Panc1 (cell line): ENCODE results near the gene RBMS3. TPM values are rescaled to one million over a fixed set of nuclear protein-coding genes. Genes with fewer than 3 reads are reported as not detected.

Experiments used
- ATAC-seq: fragments of 200-7000 bp; cut with Tn5 transposase; 2 replicates; pipeline ENCODE4 v1.9.1; 2020; ENCODE audit warnings: mild to moderate bottlenecking, moderate library complexity
- BruUV-seq: library from RNA; stranded (reverse); fragments of 400-500 nt; replicated peaks from 2 replicates; lab custom pipeline; 2021; lab: Mats Ljungman, UMichigan
- CTCF ChIA-PET: fragments of 300-600 bp; sonication (Branson Sonifier 250); formaldehyde crosslinking; loops from one replicate; lab custom pipeline; 2022; ENCODE audit warnings: antibody characterized with exemption; lab: Charles Lee
- POLR2A ChIA-PET: fragments of 300-600 bp; sonication (Branson Sonifier 250); formaldehyde crosslinking; loops from one replicate; lab custom pipeline; 2022; ENCODE audit warnings: antibody characterized with exemption; lab: Charles Lee
- DNase-seq: peaks from one replicate; pipeline ENCODE4 v3.0.0-alpha.2; 2010; ENCODE audit warnings: low read depth, low spot score
- H3K27ac ChIP-seq: 2 replicates; pipeline ENCODE4 v1.5.1; 2011; ENCODE audit warnings: mild to moderate bottlenecking, low read length, inconsistent platforms
- H3K27me3 ChIP-seq: fragments of 200-500 bp; sonication (Bioruptor generic); 2 replicates; pipeline ENCODE4 v1.6.0; 2014; ENCODE audit warnings: low read length, inconsistent platforms; ENCODE audit not compliant: control insufficient read depth, insufficient read depth
- H3K36me3 ChIP-seq: fragments of 200-500 bp; sonication (Bioruptor generic); 2 replicates; pipeline ENCODE4 v1.5.1; 2014; ENCODE audit warnings: inconsistent platforms, mild to moderate bottlenecking, low read length, moderate library complexity; ENCODE audit not compliant: control insufficient read depth, insufficient read depth
- H3K4me1 ChIP-seq: 2 replicates; pipeline ENCODE4 v1.5.1; 2011; ENCODE audit warnings: inconsistent platforms, mild to moderate bottlenecking, low read length, moderate library complexity; ENCODE audit not compliant: control insufficient read depth, insufficient read depth
- H3K4me3 ChIP-seq, 2 experiments: 2 replicates each; pipeline ENCODE4 v1.5.1; 2011 to 2012; ENCODE audit warnings: low read depth in 2 of 2, low read length in 2 of 2, mild to moderate bottlenecking in 2 of 2, inconsistent platforms in 1 of 2, moderate library complexity in 1 of 2
- H3K9me3 ChIP-seq: fragments of 200-500 bp; sonication (Bioruptor generic); 2 replicates; pipeline ENCODE4 v1.5.1; 2014; ENCODE audit warnings: low read depth, mild to moderate bottlenecking, inconsistent platforms, low read length, moderate library complexity; ENCODE audit not compliant: control insufficient read depth, insufficient read depth
- POLR2AphosphoS5 ChIP-seq: IDR thresholded peaks from 2 replicates; pipeline ENCODE4 v1.6.1; 2012; ENCODE audit warnings: mild to moderate bottlenecking, low read depth, low read length, moderate library complexity
- REST ChIP-seq, 2 experiments: IDR thresholded peaks; 2 replicates each; pipeline ENCODE4 v1.6.1; 2011 to 2012; ENCODE audit warnings: low read depth in 2 of 2, control low read depth in 1 of 2, low read length in 1 of 2, mild to moderate bottlenecking in 1 of 2, moderate library complexity in 1 of 2; ENCODE audit not compliant: insufficient read depth in 1 of 2
- SIN3A ChIP-seq: IDR thresholded peaks from 2 replicates; pipeline ENCODE4 v1.6.1; 2012; ENCODE audit warnings: low read depth, mild to moderate bottlenecking, low read length, moderate library complexity, borderline replicate concordance; ENCODE audit not compliant: insufficient read depth
- TCF7L2 ChIP-seq: IDR thresholded peaks from 2 replicates; pipeline ENCODE4 v1.6.1; 2011; ENCODE audit warnings: mild to moderate bottlenecking, low read depth, low read length, inconsistent platforms
- in situ Hi-C: cut with HindIII; loops from 2 replicates; pipeline ENCODE4 v1.10.0; 2016; ENCODE audit warnings: low sequenced_read_pairs, low pct_unique_long_range_greater_than_20kb
- intact Hi-C: fragments of 100-400 bp; cut with micrococcal nuclease; formaldehyde crosslinking; loops from one replicate; pipeline ENCODE4 v1.10.0; 2022; ENCODE audit not compliant: unreplicated experiment
- total RNA-seq: library from RNA; stranded (reverse); gene quantifications from one replicate; pipeline ENCODE4 v1.2.1, GENCODE V29; 2021; ENCODE audit not compliant: unreplicated experiment
- TF ChIP-seq, protein P1 (sequence below): fragments of 450-650 bp; IDR thresholded peaks from 2 replicates; pipeline ENCODE4 v1.5.1; 2017; ENCODE audit warnings: mild to moderate bottlenecking

Gene RBMS3
- total RNA-seq, 1 experiment from 2014 or later, result 1.1 TPM

DNA sequence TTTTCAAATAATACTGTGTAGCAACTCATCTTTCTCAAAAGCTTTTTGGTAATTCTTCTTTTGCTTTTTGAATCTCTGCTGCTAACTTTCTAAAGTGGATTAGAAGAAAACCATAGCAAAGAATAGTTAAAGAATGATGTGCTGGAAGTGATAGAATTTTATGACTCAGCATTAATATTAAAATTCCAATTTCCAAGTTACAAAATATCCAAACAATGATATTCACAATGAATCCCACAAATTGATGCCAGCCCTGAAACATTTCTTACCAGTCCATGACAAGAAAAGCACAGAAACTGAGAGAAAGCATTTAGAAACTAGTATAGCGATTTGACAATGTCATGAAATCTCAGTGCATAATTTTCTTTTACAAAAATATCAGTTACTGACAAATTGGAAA, 482.2 kb downstream of the RBMS3 start:
- CTCF ChIA-PET, result no interaction called here
- Histone ChIP-seq H3K36me3 (no peaks in the 10 kb centered on the region), H3K9me3 (no peaks in the 10 kb centered on the region), H3K27me3 (no peaks in the 10 kb centered on the region), H3K27ac (no peak overlapping the region), H3K4me3 (no peak overlapping the region), H3K4me1 (no peaks in the 10 kb centered on the region)
- TF ChIP-seq, protein P1, sequence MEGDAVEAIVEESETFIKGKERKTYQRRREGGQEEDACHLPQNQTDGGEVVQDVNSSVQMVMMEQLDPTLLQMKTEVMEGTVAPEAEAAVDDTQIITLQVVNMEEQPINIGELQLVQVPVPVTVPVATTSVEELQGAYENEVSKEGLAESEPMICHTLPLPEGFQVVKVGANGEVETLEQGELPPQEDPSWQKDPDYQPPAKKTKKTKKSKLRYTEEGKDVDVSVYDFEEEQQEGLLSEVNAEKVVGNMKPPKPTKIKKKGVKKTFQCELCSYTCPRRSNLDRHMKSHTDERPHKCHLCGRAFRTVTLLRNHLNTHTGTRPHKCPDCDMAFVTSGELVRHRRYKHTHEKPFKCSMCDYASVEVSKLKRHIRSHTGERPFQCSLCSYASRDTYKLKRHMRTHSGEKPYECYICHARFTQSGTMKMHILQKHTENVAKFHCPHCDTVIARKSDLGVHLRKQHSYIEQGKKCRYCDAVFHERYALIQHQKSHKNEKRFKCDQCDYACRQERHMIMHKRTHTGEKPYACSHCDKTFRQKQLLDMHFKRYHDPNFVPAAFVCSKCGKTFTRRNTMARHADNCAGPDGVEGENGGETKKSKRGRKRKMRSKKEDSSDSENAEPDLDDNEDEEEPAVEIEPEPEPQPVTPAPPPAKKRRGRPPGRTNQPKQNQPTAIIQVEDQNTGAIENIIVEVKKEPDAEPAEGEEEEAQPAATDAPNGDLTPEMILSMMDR, result no peak
- TF ChIP-seq SIN3A (no peak), POLR2AphosphoS5 (no peak), TCF7L2 (no peak), REST (IDR thresholded peaks at IDR 0.05; ENCODE audit: insufficient read depth in 1 of 2, low read depth in 2 of 2, low read length in 1 of 2) (no peak)
- DNase-seq, result no peak
- POLR2A ChIA-PET, result no interaction called here
- intact Hi-C loops (no loop called here), in situ Hi-C loops (no loop called here)
- no peak for ATAC-seq
- no TSS peak for BruUV-seq

DNA sequence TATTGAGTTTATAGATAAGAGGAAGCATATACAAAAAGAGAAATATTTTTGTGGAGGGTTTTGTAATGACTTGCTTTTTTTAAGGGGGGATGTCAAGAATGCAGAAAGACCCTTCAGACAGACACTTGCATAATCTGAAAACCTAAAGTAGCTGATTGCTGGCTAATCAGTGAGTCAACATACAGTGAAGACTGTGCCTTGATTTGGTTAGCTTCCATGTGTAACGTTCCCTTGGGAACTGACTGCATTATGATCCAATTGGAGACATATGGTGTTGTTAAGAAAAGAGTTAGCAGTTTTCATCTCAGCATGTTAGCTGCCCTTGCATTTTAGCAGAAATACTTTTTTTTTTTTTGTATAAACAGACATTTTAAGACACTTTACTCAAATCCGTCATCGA, 483.2 kb downstream of the RBMS3 start:
- no peak for DNase-seq
- in situ Hi-C loops, result no loop called here
- no peak overlapping the region for H3K27ac ChIP-seq

More for the DNA sequence above, 483.2 kb downstream of the RBMS3 start:
- POLR2A ChIA-PET, result no interaction called here
- Histone ChIP-seq H3K9me3 (no peaks in the 10 kb centered on the region), H3K27me3 (no peaks in the 10 kb centered on the region), H3K4me1 (no peaks in the 10 kb centered on the region), H3K36me3 (no peaks in the 10 kb centered on the region), H3K4me3 (no peak overlapping the region)
- no peak for ATAC-seq
- CTCF ChIA-PET, result no interaction called here
- BruUV-seq, result no TSS peak
- TF ChIP-seq TCF7L2 (no peak), REST (IDR thresholded peaks at IDR 0.05; ENCODE audit: insufficient read depth in 1 of 2, low read depth in 2 of 2, low read length in 1 of 2) (no peak), SIN3A (no peak), POLR2AphosphoS5 (no peak)
- TF ChIP-seq, protein P1, result no peak
- intact Hi-C loops, result no loop called here
